HG03139 (cell line): ENCODE measurements around the gene NFS1.
"Not testable (repeated sequence)": the region's sequence is repeated elsewhere in the genome, so short reads cannot be mapped to it uniquely, and the experiment has no call there.

ENCODE experiments used
- ATAC-seq: cut with Tn5 transposase; IDR thresholded peaks from one replicate; pipeline ENCODE4 v1.9.1; 2021; ENCODE audit not compliant: unreplicated experiment

Gene NFS1

DNA sequence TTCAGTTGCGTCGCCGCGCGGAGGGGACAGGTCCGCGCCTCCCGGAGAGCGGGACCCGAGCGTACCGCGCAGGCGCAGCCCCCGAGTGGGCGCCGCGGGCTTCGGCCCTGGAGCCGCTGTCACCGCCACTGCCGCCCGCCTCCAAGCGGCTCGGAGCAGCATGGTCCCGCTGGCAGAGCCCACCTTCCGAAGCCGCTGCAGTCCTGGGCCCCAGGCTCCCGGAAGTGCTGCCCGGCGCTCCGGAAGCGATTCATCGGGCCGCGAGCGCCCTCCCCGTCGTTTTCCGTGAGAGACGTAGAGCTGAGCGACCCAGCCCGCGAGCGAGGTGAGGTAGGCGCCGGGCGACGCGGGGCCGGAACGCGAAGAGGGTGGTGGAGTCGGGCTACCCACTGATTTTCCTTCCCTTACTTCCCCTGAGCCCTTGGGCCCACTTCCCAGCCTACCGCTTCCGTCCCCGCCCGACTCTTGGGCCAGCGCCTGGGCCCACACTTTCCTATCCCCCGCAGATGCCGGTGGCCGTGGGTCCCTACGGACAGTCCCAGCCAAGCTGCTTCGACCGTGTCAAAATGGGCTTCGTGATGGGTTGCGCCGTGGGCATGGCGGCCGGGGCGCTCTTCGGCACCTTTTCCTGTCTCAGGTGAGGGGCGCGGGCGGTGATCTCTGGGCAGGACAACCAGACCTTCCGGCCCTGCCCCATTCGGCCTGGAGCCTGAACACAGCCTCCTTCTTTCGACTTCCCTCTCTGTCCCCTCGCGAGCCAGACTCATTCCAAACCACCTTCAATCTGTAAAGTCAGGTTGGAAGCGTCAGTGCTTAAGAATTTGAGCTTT lies at the start of gene NFS1, which contains the start of gene ROMO1:
TSS of gene NFS1 (minus strand) at position 226 of the 830 bp plus-strand sequence. CDS start at position 162, 64 bp downstream.
TSS of gene ROMO1 (plus strand) at position 279 of the 830 bp plus-strand sequence. CDS start at position 507, 228 bp downstream.
- ATAC-seq = peak; percentile 76

DNA sequence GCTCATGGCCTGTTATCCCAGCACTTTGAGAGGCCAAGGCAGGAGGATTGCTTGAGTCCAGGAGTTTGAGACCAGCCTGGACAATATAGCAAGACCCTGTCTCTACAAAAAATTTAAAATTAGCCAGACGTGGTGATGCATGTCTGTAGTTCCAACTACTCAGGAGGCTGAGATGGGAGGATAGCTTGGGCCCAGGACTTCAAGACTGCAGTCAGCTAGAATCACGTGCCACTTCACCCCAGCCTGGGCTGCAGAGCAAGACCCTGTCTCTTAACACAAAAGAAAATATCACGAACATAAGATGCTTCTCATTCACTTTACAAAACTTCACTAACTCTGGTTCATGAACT lies 45.3 kb upstream of the NFS1 start:
- not testable (repeated sequence) for ATAC-seq

DNA sequence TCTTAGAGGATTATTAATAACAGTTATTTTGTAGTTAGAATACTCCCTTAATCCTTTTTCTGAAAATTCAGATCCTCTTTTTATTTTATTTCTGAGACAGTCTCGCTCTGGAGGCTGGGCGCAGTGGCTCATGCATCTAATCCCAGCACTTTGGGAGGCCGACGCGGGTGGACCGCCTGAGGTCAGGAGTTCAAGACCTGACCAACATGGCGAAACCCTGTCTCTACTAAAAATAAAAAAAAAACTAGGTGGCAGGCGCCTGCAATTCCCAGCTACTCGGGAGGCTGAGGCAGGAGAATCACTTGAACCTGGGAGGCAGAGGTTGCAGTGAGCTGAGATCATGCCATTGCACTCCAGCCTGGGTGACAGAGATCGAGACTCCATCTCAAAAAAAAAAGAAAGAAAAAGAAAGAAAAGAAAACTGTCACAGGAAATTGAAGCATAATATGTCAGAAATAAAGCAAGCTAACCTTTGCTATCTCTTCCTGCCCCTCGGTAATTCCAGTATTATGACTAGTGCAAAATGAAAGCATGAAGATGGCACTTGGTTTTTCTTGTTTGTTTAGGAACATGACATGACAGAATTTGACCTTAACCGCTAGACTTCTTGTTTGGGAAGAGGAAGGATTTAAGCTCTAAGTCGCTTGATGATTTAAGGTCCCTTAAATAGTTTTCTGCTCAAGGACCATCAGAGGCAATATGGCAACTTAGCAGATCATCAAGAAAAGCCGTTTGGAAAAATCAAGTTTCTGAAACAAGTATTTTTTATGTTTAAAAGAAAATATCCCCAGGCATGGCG lies 44.7 kb upstream of the NFS1 start:
- ATAC-seq = no peak

DNA sequence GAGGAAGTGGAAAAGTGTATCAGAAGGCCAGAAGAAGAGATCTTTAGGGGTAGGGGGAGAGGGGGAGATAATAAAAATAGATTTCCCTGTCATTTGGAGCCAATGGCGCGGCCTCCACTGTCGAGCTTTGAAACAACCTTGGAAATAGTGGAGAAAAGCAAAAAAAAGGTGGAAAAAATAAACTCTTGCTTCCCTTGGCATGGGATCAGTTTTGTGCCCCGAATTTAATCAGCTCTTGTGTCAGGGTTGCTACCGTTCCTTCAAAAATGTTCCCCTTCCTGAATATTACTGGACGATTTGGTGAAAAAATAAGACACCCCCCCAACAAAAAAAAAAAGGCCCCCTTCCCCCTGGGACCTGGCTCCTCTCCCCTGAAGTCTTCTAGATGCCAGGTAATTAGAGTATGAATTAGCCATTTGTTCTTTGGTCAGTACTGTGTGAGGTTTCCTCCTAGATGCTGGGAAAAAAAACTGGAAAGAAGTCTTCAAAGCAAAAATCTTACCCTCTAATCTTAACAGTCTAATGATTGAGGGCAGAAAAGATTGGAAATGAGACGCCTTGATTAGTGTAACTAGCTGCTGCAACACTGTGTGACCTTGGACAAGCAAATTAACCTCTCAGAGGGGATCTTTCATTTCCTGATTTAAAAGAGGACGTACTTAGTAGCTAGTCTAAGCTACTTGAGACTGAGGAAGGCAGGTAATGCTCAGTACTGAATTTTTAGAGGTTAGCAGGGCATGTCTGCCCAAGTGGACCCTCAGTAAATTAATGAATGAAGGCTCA lies 43.8 kb upstream of the NFS1 start:
- ATAC-seq = no peak

DNA sequence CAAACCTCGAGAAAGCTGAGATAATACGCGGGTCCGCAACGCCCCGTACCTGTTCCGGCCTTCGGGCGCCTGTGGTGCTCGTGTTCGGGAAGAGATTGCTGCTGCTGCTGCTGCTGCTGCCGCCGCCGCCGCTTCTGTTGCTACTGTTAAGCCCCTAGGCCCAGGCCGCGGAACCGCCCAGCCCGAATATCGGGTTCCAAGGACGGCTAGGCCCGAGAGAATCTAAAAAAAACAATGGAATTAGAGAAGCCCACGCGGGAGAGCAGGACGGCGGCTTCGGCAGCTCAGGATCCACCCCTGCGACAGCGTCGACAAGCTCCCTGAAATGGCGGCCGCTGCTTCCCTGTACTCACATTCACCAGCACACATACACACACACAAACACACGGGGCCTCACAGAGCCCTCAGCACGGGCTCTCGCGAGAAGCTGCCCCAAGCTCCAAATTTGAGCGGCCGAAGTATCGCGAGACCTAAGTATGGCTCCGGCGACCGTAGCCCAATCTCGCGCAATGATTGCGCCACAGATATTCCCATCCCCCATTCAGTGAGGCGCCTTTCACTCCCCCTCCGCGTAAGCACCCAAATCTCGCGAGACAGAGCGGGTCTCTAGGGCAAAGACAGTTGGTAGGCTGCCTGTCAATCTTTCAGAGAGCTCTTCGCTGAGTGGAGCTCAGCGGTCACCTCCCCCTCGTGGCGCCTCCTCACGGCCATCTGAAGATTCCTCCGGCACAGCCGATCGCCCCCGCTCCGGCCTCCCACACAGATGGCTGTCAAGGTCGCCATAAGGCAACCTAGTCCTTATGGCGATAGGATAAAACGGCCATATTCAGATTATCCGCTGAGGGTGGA lies 43.0 kb upstream of the NFS1 start, which contains the start of gene RBM39:
TSS of gene RBM39 (minus strand) at position 369 of the 849 bp plus-strand sequence. CDS start 1,386 bp downstream, outside the sequence.
- peak; percentile 88 for ATAC-seq

DNA sequence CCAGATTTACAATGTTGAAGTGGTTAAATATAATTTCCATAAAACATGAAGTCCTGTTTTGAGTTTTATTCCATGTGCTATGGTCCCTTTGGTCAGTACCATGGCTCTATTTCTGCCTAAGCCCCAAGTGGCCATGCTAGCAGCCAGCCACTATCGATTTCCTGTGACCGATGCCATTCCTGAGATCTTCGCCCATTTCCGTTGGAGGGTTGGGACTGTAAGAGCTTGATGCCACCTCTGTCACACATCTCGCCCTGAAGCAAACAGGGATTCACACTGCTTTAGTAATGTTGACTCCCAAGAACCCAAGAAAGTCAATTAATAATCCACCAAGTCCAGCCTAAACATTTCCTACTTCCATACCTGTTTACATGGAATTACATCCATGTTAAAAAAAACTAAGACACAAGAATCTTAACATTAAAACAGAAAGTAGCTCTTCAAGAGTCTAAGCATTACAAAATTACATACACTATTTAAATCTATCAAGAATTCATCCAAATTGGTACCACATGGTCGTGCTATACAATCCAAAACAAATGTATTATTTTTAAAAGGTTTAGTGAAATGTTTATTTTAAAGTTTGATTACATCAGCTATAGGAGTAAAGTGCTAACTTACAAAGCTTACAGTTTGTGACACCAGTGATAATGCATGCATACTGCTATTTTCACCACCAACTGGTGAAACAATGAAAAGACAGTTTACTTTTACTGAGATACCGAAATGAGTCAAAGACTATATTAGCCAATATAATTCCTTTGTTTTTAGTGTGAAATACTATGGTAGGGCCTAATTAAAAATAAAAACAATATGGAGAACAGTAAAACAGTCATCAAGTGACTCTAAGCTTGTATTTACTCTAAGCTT lies 40.4 kb upstream of the NFS1 start:
- ATAC-seq = no peak

DNA sequence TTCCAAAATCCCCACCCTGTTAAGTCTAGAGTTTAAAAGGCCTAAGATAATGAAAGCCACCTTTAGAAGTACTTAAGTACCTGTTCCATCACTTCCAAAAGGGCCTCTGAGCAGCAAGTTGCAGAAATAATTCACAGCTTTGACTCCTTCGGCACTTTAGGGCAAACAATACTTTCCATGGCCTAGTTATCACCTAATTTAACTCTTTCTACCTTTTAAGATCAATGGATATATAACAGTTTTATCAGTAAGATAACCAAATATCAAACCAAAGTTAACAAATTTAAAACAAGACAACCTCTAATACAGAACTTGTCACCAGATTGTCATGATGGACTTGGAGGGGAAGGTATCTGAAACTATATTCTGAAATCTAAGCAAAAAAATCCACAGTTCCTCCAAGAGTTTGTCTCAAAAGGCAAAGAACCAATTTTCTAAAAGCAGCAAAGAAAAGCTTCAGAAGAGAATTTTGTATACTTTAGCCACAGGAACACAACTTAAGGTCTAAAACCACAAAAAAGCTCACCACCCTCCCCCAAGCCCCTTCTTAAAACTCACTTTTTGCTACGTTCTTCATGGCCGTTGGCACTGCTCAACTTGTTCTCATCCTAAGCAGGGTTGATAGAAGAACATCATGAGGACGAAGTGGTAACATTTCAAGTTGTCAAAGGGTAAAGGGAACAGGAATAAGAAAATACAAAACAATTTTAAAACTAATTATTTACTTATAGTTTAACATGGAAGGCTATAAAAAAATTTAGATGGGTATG lies 39.4 kb upstream of the NFS1 start:
- no peak for ATAC-seq

DNA sequence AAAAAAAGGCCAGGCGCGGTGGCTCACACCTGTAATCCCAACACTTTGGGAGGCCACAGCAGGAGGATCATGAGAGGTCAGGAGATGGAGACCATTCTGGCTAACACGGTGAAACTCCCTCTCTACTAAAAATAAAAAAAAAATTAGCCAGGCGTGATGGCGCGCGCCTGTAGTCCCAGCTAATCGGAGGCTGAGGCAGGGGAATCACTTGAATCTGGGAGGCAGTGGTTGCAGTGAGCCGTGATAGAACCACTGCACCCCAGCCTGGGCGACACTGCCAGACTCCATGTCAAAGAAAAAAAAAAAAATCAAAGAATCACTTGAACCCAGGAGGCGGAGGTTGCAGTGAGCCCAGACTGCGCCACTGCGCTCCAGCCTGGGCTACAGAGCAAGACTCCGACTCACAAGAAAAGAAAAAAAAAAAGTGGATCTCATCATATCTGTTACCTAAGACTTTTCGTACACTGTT lies 38.7 kb upstream of the NFS1 start:
- no peak for ATAC-seq

DNA sequence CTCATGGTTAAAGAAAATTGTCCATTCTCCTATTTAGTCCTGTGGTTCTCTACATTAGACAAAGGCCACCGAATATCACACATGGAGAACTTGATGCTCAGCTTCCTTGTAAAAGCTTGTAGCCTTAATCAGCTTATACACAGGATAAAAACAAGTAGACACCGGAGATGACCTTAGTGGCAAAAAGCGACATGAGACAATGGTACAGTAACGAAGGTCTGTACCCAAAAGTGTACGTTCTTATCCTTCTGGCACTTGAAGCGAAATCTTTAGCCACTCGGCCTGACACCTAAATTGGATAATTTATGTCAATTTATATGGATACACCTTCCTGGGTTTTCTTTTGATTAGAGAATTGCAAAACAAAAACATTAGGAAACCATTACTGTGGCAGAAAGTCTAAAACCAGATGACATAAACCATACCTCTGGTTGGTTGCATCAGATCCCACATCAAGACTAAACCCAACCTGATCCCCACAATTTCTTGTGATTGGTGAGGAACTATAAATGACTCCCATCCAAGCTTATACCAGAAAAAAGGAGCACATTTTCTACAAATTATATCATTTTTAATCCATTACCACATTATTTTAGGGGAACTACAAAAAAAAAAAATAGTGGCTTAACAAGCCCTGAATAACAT lies 36.8 kb upstream of the NFS1 start:
- no peak for ATAC-seq

DNA sequence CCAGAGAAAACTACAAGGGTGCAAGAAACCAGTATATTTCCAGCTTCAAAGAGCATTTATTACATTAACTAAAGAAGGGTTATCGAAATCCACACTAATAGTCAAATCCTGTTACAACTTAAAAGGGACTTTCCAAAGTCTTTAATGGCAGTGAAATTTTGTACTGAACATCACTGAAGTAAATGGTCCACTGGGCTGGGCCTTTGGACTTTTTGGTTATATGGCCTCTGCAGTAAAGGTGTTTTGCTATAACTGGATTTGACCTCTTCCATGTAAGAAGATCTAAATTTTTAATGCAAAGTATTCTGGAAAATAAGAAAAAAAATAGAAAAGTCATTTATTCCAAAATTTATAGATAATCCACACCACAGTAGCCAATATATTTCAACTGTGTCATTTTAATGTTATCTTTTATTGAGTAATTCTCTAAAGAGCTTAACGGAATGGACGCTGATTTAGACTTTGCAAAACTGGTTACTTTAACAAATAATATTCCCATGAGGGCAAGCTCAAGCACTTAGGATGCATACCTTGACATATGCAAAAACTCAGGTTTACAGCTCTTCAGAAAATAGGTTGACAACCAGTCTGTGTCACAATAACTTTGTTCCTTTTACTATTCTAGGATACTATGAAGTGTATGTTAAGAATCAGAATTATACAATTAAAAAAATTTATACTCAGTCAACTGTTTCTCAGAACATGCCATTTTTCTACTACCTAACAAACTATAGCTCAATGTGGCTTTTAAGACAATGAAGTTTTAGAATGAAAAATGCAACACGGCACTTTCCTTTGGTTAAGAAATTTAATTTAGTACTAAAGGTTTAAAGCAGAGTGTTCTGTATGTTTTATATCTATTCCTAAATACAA lies 35.9 kb upstream of the NFS1 start:
- ATAC-seq = no peak

DNA sequence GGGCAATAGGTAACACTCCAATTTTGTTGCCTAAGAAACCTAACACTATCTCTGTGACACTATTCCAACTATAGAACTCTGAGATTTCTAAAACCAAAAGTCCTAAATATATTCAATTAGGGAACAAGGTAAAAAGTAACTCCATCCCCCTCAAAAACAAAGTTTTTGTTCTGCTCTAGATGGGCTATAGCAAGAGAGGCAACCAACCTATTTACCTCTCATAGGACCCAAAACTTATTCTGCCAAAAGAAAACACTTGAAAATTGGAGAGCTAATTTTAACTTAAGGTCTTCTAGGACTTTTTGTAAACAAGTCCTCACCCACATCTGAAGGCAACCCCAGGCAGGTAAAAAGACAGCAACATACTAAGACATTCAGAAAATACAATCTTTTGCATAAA lies 35.2 kb upstream of the NFS1 start:
- ATAC-seq = no peak

DNA sequence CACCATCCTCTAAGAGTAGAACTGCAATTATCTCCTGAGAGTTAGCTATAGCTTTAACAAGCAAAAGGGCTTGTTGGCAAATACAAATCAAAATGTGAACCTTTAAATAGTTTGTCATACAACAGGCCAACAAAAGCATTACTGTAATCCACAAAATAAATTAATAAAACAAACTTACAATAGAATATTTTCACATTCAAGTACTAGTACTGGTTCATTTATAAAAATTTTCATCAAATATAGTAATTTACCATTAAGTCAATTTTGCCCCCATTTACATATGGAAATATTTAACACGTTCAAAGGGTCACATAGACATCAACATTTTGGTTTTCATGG lies 33.5 kb upstream of the NFS1 start:
- no peak for ATAC-seq

DNA sequence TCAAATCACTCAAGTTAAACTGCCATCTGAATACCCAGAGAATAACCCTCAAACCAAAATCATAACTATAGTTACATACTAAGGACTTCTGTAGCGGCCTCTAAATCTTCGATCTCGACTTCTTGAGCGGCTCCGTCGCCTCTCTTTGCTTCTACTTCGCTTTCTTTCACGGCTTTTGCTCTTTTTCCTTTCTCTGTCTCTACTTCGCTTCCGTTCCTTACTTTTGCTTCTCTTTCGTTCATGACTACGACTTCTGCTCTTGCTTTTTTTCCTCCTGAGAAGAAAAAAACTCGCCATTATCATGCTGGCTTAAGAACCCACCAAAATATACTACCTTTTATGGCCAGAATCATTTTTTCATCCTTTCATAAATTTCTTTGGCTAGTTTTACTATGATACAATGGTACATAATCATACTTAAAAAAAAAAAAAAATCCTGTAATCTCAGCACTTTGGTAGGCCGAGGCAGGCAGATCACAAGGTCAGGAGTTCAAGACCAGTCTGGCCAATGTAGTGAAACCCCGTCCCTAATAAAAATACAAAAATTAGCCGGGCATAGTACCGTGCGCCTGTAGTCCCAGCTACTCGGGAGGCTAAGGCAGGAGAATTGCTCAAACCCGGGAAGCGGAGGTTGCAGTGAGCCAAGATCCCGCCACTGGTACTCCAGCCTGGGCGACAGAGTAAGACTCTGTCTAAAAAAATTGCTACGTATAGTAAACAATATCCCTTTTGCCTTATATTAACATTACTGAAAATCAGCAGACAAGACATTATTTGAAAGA lies 32.9 kb upstream of the NFS1 start:
- ATAC-seq = no peak

DNA sequence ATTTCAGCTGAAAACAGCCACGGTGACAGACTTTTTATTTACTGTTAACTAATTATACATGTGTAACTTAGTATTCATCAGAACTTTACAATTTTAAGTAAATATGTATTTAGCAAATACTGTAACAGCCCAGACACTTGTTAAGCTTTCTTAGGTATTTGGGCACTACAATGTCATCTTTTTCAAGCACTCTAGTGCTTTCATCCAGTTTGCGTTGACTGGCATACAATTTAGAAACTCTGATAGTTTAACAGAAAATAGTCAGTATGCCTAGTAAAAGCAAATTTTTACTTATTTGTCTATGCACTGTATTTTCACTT lies 32.3 kb upstream of the NFS1 start:
- ATAC-seq = no peak

DNA sequence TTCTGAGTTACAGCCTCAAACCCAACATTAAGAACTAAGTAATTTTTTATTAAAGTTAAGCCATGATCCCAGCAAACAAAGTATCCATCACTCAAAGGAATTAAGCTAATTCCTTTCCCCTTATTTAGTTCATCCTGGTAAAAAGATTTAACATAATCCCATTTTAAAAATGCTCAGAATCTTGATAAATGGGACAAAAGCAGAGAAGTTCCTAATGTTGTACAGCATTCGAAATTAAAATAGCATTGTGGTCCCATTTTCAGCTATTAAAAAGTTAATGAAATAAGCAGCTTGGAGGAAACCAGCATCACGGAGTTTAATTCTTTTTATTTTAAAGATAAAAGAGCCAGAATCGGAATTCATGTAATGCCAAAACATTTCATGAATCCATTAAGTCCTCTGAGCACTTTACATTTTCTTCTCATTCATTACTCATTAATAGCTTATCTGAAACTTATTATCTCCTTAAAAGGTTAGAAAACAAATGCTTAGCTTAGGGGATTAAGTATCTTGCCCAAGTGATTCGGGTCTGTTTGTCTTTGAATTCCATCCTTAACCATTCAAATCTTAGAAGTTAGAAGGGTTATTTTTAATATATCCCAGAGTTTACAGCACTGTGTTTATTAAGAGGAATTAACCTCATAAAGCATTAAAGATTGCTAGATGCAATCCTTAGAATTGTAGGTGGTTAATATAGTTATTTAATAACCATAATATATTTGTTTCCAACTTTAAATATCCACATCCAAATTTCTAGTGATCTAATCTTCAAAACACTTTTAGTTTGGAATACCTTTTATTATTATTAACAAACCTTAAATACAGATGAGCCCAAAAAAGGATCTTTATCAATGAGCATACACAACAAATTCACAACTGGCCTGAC lies 31.7 kb upstream of the NFS1 start:
- ATAC-seq = no peak
